Gastroesophageal sphincter (tissue), 3 donors: ENCODE results near the gene KCNC2.

Experiments used
- CTCF ChIP-seq, 4 experiments: fragments of 200-600 bp in 2 of 4; fragments of 450-650 bp in 2 of 4; sonication (generic) in 1 of 4; IDR thresholded peaks; one replicate each; pipeline ENCODE4 v1.5.1; 2017 to 2019; ENCODE audit warnings: antibody characterized with exemption in 4 of 4, mild to moderate bottlenecking in 2 of 4, moderate library complexity in 2 of 4
- EP300 ChIP-seq: sonication (generic); formaldehyde crosslinking; IDR thresholded peaks from one replicate; pipeline ENCODE4 v1.6.1; 2017; ENCODE audit warnings: antibody characterized with exemption, mild to moderate bottlenecking
- POLR2A ChIP-seq, 2 donors: fragments of 450-650 bp; IDR thresholded peaks; one replicate each; pipeline ENCODE4 v1.6.1; 2017; ENCODE audit warnings: antibody characterized with exemption in 2 of 2, mild to moderate bottlenecking in 2 of 2, moderate library complexity in 1 of 2
- POLR2AphosphoS5 ChIP-seq: sonication (generic); formaldehyde crosslinking; IDR thresholded peaks from one replicate; pipeline ENCODE4 v1.6.1; 2017; ENCODE audit warnings: antibody characterized with exemption

- TF ChIP-seq CTCF (IDR thresholded peaks at IDR 0.05) (no peak), POLR2AphosphoS5 (no peak), POLR2A (IDR thresholded peaks at IDR 0.05) (no peak), EP300 (no peak)
These were observed 78.8 kb downstream of the KCNC2 start for GRCh38 chr12:75130811-75131210.
